OCI-LY3 (cell line): Measurements from ENCODE around the gene CUL1.

Source experiments
- EZH2phosphoT487 ChIP-seq: fragments of 200-600 bp; shearing (Covaris generic); IDR thresholded peaks from 2 replicates; pipeline ENCODE4 v1.6.1; 2018; ENCODE audit warnings: antibody characterized with exemption, mixed run types, low read depth
- TF ChIP-seq, protein P1 (sequence below): fragments of 200-600, 300-600 bp; sonication (generic); IDR thresholded peaks from 2 replicates; pipeline ENCODE4 v1.5.1; 2014; ENCODE audit warnings: antibody characterized with exemption, low read length, low read depth

DNA sequence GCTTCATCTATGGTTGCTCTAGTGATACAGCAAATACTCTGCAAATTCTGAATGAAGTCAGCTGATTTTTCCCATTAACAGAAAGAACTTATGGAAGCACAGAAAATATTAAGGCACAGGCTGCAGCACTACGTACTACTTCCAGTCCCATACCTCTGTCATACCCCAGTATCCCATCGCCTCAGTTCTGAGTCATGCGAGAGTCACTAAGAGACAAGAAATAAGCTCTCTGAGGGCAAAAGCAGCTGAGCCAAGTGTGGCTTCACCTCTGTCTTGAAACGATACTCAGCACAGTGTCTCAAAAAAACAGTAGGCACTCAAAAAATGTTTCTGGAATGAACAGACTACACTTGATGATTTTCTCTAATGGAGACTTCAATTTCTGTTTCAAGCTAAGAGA, 137.2 kb downstream of the CUL1 start:
- TF ChIP-seq, protein P1, sequence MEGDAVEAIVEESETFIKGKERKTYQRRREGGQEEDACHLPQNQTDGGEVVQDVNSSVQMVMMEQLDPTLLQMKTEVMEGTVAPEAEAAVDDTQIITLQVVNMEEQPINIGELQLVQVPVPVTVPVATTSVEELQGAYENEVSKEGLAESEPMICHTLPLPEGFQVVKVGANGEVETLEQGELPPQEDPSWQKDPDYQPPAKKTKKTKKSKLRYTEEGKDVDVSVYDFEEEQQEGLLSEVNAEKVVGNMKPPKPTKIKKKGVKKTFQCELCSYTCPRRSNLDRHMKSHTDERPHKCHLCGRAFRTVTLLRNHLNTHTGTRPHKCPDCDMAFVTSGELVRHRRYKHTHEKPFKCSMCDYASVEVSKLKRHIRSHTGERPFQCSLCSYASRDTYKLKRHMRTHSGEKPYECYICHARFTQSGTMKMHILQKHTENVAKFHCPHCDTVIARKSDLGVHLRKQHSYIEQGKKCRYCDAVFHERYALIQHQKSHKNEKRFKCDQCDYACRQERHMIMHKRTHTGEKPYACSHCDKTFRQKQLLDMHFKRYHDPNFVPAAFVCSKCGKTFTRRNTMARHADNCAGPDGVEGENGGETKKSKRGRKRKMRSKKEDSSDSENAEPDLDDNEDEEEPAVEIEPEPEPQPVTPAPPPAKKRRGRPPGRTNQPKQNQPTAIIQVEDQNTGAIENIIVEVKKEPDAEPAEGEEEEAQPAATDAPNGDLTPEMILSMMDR = no peak
- TF ChIP-seq EZH2phosphoT487 = no peak
